ENCODE measurements around the gene PIP5KL1. TPM values are rescaled to one million over a fixed set of nuclear protein-coding genes. Genes with fewer than 3 reads are reported as not detected.

The PIP5KL1 gene
- total RNA-seq, 1 donor from 2014 or later, result 3.4 TPM

GRCh38 chr9:127895811-127896210 lies 34.8 kb downstream of the PIP5KL1 start:
- Mint-ChIP-seq H3K4me1 (ENCODE audit: low read depth) (peaks cover 13% of the 10 kb centered on the region), H3K9me3 (ENCODE audit: low read depth) (peaks cover 4% of the 10 kb centered on the region), H3K27me3 (no peaks in the 10 kb centered on the region), H3K4me3 (ENCODE audit: low read depth) (no peak overlapping the region), H3K27ac (no peak overlapping the region), H3K36me3 (ENCODE audit: insufficient read depth) (peaks cover 43% of the 10 kb centered on the region)
- TF ChIP-seq CTCF (IDR thresholded peaks at IDR 0.05; ENCODE audit: unreplicated experiment), result no peak
- DNase-seq (ENCODE audit: low spot score, unreplicated experiment), result no peak

- TF ChIP-seq CTCF (IDR thresholded peaks at IDR 0.05; ENCODE audit: unreplicated experiment), result no peak
- no peak for DNase-seq (ENCODE audit: low spot score, unreplicated experiment)
- Mint-ChIP-seq H3K9me3 (ENCODE audit: low read depth) (peaks cover 4% of the 10 kb centered on the region), H3K4me3 (ENCODE audit: low read depth) (no peak overlapping the region), H3K27ac (no peak overlapping the region), H3K27me3 (no peaks in the 10 kb centered on the region), H3K36me3 (ENCODE audit: insufficient read depth) (peaks cover 44% of the 10 kb centered on the region), H3K4me1 (ENCODE audit: low read depth) (peaks cover 9% of the 10 kb centered on the region)
These were observed 37.2 kb downstream of the PIP5KL1 start for GRCh38 chr9:127893392-127893791.

- Mint-ChIP-seq H3K4me3 (ENCODE audit: low read depth) (no peak overlapping the region), H3K4me1 (ENCODE audit: low read depth) (peaks cover 8% of the 10 kb centered on the region), H3K27ac (no peak overlapping the region), H3K36me3 (ENCODE audit: insufficient read depth) (peaks cover 45% of the 10 kb centered on the region), H3K9me3 (ENCODE audit: low read depth) (peaks cover 4% of the 10 kb centered on the region), H3K27me3 (no peaks in the 10 kb centered on the region)
- TF ChIP-seq CTCF (IDR thresholded peaks at IDR 0.05; ENCODE audit: unreplicated experiment), result no peak
- DNase-seq (ENCODE audit: low spot score, unreplicated experiment), result no peak
These were observed 37.7 kb downstream of the PIP5KL1 start for GRCh38 chr9:127892831-127893230.

- Mint-ChIP-seq H3K27me3 (no peaks in the 10 kb centered on the region), H3K4me1 (ENCODE audit: low read depth) (no peaks in the 10 kb centered on the region), H3K27ac (no peak overlapping the region), H3K4me3 (ENCODE audit: low read depth) (no peak overlapping the region), H3K9me3 (ENCODE audit: low read depth) (peaks cover 4% of the 10 kb centered on the region), H3K36me3 (ENCODE audit: insufficient read depth) (peaks cover 39% of the 10 kb centered on the region)
- no peak for TF ChIP-seq CTCF (IDR thresholded peaks at IDR 0.05; ENCODE audit: unreplicated experiment)
- DNase-seq (ENCODE audit: low spot score, unreplicated experiment), result no peak
These were observed 40.5 kb downstream of the PIP5KL1 start for GRCh38 chr9:127890053-127890452.

GRCh38 chr9:127887792-127888191 lies 42.8 kb downstream of the PIP5KL1 start:
- Mint-ChIP-seq H3K27me3 (no peaks in the 10 kb centered on the region), H3K27ac (no peak overlapping the region), H3K4me3 (ENCODE audit: low read depth) (no peak overlapping the region), H3K9me3 (ENCODE audit: low read depth) (no peaks in the 10 kb centered on the region), H3K4me1 (ENCODE audit: low read depth) (peaks cover 1% of the 10 kb centered on the region), H3K36me3 (ENCODE audit: insufficient read depth) (peaks cover 18% of the 10 kb centered on the region)
- peak; percentile 22 for TF ChIP-seq CTCF (IDR thresholded peaks at IDR 0.05; ENCODE audit: unreplicated experiment)
- no peak for DNase-seq (ENCODE audit: low spot score, unreplicated experiment)
